AG04450 (cell line): Measurements from ENCODE around the gene ZNF208. TPM values are rescaled to one million over a fixed set of nuclear protein-coding genes. Genes with fewer than 3 reads are reported as not detected.
"Not testable (repeated sequence)": the region's sequence is repeated elsewhere in the genome, so short reads cannot be mapped to it uniquely, and the experiment has no call there.

Experiments
- CTCF ChIA-PET: fragments of 300-600, 350-600 bp; formaldehyde crosslinking; extraction: SDS; loops from one replicate; lab custom pipeline; 2022; ENCODE audit warnings: antibody characterized with exemption, inconsistent platforms; lab: Charles Lee
- POLR2A ChIA-PET: fragments of 350-600 bp; formaldehyde crosslinking; extraction: SDS; loops from one replicate; lab custom pipeline; 2021; ENCODE audit warnings: antibody characterized with exemption, inconsistent platforms; lab: Yijun Ruan, JAX
- DNase-seq: peaks from one replicate; pipeline ENCODE4 v3.0.0-alpha.2; 2011; ENCODE audit warnings: low read depth, low spot score
- H3K27ac ChIP-seq: one replicate; pipeline ENCODE4 v1.5.1; 2012; ENCODE audit warnings: low read depth, low read length, control low read depth
- H3K27me3 ChIP-seq: one replicate; pipeline ENCODE4 v1.6.0; 2012; ENCODE audit warnings: low read length; ENCODE audit not compliant: control insufficient read depth, insufficient read depth
- H3K4me3 ChIP-seq: 2 replicates; pipeline ENCODE4 v1.5.1; 2011; ENCODE audit warnings: mild to moderate bottlenecking, low read depth, low read length, control low read depth
- H3K9me3 ChIP-seq: 2 replicates; pipeline ENCODE4 v1.5.1; 2012; ENCODE audit warnings: low read length; ENCODE audit not compliant: control insufficient read depth, insufficient read depth
- polyA minus RNA-seq: library from RNA; depleted of rRNA, polyadenylated mRNA; stranded (reverse); fragments of >200 nt; gene quantifications from 2 replicates; pipeline ENCODE4 v1.2.3, GENCODE V29; 2011; rRNA and poly(A)+ RNA removed
- polyA plus RNA-seq: library from polyadenylated mRNA; depleted of rRNA; stranded (reverse); fragments of >200 nt; gene quantifications from 2 replicates; pipeline ENCODE4 v1.2.3, GENCODE V29; 2011; rRNA removed
- TF ChIP-seq, protein P1 (sequence below): IDR thresholded peaks from 2 replicates; pipeline ENCODE4 v1.5.1; 2011; ENCODE audit warnings: low read depth, low read length, control low read depth, inconsistent platforms

The ZNF208 gene
- not detected in 2 replicates for polyA plus RNA-seq
- not detected in 2 replicates for polyA minus RNA-seq

DNA sequence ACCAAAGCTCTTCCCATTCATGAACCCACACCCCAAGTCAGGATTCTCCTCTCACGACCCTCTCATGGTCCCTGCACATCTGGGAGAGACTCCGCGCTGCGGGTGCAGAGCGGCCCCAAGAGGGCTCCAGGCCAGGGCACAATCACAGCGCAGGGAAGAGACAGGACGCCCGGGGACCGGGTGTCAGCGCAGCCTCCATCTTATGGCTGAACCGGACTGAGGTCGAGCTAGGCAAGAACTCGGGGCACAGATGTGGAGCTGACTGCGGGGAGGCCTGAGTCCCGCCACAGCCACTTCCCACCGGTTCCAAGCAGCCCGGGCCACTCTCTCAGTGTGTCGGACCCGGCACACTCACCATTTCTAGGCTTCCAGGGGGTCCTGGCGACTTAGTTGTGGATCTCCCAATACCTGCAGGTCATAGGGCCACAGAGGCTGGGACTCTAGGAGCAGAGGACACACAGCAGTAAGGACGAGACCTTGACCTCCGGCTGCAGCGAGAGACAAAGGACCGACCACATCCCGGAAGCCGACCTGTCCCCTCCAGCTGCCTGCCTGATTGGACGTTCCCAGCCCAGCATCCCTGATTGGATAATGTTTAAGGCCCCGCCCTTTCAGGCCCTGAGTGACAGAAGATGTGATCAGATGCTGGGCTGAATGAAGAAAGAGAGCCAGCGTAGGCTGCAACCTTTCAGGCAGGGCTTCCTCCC, at the start of gene ZNF208:
ZNF208 (minus strand) TSS at position 507 of the 707 bp plus-strand sequence; CDS start at position 358, 149 bp downstream.
- DNase-seq, POLR2A ChIA-PET, CTCF ChIA-PET, H3K27ac ChIP-seq, H3K4me3 ChIP-seq, H3K27me3 ChIP-seq: not testable (repeated sequence)
- peaks cover 45% of the 10 kb centered on the region for H3K9me3 ChIP-seq

DNA sequence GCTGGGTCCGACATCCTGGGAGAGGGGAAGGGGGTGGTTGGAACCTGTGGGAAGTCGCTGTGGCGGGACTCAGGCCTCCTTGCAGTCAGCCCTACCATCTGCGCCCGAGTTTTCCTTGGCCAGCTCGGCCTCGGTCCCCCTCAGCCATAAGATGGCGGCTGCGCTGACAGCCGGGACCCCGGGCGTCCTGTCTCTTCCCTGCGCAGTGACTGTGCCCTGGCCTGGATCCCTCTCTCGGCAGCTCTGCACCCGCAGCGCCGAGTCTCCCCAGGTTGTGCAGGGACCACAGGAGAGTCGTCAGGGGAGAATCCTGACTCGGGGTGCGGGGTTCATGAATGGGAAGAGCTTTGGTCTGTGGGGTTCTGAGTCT, 41.9 kb upstream of the ZNF208 start:
- TF ChIP-seq, protein P1, sequence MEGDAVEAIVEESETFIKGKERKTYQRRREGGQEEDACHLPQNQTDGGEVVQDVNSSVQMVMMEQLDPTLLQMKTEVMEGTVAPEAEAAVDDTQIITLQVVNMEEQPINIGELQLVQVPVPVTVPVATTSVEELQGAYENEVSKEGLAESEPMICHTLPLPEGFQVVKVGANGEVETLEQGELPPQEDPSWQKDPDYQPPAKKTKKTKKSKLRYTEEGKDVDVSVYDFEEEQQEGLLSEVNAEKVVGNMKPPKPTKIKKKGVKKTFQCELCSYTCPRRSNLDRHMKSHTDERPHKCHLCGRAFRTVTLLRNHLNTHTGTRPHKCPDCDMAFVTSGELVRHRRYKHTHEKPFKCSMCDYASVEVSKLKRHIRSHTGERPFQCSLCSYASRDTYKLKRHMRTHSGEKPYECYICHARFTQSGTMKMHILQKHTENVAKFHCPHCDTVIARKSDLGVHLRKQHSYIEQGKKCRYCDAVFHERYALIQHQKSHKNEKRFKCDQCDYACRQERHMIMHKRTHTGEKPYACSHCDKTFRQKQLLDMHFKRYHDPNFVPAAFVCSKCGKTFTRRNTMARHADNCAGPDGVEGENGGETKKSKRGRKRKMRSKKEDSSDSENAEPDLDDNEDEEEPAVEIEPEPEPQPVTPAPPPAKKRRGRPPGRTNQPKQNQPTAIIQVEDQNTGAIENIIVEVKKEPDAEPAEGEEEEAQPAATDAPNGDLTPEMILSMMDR: no peak
- ChIA-PET CTCF (no interaction called here), POLR2A (no interaction called here)
- Histone ChIP-seq H3K27me3 (no peaks in the 10 kb centered on the region), H3K9me3 (peaks cover 56% of the 10 kb centered on the region), H3K27ac (no peak overlapping the region), H3K4me3 (peak overlapping the region; percentile 50)
- no peak for DNase-seq

DNA sequence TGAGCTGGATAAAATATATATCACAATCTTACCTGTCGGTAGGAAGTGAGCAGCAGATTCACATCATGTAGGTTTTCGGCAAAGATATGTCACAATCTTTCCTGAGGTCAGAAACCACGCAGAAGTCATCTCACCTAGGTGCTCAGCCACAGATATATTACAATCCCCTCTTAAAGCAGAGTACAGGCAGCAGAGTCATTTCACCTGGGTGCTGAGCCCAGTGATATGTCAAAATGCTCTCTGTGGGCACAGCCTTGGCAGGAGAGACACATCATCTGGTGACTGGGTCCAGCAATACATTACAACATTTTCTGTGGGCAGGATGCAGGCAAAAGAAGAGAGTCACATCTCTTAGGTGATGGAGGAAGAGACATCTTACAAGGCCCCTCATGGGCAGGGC, 30.4 kb upstream of the ZNF208 start:
- CTCF ChIA-PET, DNase-seq, H3K27me3 ChIP-seq, H3K4me3 ChIP-seq, H3K27ac ChIP-seq, POLR2A ChIA-PET: not testable (repeated sequence)
- peaks cover 23% of the 10 kb centered on the region; the same call in 1 of the 2 replicates for H3K9me3 ChIP-seq

DNA sequence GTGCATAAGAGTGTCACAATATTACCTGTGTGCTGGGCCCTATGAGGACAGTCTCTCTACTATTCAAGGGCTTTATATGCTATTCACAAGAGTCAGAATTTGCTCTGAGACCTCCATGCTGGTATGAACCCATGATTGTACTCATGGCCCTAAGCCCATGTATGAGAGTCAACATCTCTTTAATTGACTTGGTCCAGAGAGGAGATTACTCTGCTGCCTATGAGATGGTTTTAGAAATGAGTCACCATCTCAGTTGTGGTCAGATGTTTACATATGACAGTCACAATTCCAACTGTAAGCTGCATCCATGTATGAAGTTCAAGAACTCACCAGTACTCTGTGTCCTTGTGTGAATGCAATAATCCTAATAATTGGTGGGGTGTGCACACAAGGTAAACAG, 19.9 kb upstream of the ZNF208 start:
- no peak for DNase-seq
- ChIA-PET POLR2A (no interaction called here), CTCF (no interaction called here)
- no peak overlapping the region for H3K27ac ChIP-seq
- no peak overlapping the region for H3K4me3 ChIP-seq
- peaks cover 23% of the 10 kb centered on the region; the same call in 1 of the 2 replicates for H3K9me3 ChIP-seq
- no peaks in the 10 kb centered on the region for H3K27me3 ChIP-seq
- TF ChIP-seq, protein P1: no peak

DNA sequence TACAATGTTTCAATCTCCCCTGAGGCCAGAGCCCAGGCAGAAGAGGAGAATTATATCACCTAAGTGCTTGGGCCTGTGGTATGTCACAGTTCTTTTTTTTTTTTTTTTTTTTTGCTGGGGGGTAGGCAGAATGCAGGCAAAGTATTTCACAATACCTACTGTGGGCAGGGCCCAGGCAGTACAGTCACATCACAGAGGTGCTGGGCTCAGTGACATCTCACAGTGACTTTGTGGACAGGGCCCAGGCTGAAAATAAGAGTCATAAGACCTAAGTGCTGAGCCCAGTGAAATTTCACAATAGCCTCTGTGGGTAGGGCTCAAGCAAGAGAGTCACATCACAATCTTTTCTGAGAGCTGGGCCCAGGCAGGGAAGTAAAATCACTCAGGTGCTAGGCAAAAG, 15.9 kb upstream of the ZNF208 start:
- no peaks in the 10 kb centered on the region for H3K27me3 ChIP-seq
- CTCF ChIA-PET: no interaction called here
- H3K9me3 ChIP-seq: peaks cover 18% of the 10 kb centered on the region; the same call in 1 of the 2 replicates
- no peak overlapping the region for H3K4me3 ChIP-seq
- no peak for DNase-seq
- H3K27ac ChIP-seq: no peak overlapping the region
- TF ChIP-seq, protein P1: no peak
- POLR2A ChIA-PET: no interaction called here

DNA sequence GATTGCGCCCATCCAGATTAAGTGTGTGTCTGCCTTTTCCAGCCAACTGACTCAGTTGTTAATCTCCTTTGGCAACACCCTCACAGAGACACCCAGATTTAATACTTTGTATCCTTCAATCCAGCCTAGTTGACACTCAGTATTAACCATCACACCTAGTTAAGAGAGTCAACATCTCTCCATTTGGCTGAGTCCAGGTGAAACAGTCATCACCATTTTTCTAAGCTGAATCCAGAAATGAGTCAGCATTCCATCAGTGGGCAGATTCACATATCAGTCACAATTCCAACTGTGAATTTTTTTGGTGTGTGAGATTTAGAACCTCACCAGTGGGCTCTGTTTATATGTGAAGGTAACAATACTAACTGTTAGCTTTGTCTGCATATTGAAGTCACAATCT, 14.8 kb upstream of the ZNF208 start:
- CTCF ChIA-PET, DNase-seq, H3K27ac ChIP-seq, H3K4me3 ChIP-seq, H3K27me3 ChIP-seq, POLR2A ChIA-PET: not testable (repeated sequence)
- peaks cover 25% of the 10 kb centered on the region; the same call in 1 of the 2 replicates for H3K9me3 ChIP-seq
